ENCODE data around the gene LRIG1.

Gene LRIG1, protein sequence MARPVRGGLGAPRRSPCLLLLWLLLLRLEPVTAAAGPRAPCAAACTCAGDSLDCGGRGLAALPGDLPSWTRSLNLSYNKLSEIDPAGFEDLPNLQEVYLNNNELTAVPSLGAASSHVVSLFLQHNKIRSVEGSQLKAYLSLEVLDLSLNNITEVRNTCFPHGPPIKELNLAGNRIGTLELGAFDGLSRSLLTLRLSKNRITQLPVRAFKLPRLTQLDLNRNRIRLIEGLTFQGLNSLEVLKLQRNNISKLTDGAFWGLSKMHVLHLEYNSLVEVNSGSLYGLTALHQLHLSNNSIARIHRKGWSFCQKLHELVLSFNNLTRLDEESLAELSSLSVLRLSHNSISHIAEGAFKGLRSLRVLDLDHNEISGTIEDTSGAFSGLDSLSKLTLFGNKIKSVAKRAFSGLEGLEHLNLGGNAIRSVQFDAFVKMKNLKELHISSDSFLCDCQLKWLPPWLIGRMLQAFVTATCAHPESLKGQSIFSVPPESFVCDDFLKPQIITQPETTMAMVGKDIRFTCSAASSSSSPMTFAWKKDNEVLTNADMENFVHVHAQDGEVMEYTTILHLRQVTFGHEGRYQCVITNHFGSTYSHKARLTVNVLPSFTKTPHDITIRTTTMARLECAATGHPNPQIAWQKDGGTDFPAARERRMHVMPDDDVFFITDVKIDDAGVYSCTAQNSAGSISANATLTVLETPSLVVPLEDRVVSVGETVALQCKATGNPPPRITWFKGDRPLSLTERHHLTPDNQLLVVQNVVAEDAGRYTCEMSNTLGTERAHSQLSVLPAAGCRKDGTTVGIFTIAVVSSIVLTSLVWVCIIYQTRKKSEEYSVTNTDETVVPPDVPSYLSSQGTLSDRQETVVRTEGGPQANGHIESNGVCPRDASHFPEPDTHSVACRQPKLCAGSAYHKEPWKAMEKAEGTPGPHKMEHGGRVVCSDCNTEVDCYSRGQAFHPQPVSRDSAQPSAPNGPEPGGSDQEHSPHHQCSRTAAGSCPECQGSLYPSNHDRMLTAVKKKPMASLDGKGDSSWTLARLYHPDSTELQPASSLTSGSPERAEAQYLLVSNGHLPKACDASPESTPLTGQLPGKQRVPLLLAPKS

DNA sequence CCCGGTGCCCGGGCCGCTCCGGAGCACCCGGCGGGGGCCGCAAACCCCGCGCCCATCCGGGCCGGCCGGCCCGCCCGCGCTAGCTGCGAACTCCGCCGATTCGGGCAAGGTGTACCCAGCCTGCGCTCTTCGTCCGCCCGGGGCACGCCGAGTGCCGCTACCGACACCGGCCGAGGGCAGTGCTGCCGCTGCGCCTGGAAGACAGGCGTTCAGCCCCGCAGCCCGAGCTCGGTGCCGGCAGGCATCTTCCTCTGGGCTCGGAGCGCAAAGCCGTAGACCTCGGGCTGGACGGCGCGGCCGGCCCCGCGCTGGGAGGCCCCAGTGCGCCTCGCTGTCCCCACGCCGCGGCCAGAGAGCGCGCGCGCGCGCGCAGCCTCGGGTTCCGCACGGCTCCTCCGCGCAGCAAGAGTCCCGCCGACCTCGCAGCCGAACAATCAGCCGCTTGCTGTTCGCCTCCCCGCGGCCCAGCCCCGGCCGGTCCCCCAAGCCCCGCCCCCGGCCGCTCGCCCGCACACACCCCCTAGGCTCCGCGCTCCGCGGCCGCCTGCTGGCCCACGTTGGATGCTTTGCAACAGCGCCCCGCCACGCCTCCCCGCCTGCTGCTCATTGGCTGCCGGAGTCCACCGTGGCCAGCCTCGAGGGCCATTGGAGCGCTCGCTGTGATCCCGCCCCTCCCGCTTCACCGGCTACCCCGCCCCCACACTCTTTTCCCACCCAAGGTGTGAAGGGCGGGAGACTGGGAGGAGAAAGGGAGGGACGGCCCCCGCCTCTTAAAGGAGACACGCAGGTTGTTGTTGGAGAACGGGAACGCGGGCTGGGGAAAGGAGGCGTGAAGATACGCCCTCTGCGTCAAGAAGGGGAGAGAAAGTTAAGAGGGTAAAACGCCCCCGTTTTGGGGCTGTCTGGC is at the start of gene LRIG1:
LRIG1 (minus strand) TSS at position 447 of the 907 bp plus-strand sequence. CDS start 615 bp downstream, outside the sequence.
- DNase-seq = peak; percentile 50 to 100 (median 99)

GRCh38 chr3:66544619-66545429 is 44.0 kb upstream of the LRIG1 start:
- DNase-seq = no peak

GRCh38 chr3:66542153-66542552 is 41.3 kb upstream of the LRIG1 start:
- DNase-seq = no peak

DNA sequence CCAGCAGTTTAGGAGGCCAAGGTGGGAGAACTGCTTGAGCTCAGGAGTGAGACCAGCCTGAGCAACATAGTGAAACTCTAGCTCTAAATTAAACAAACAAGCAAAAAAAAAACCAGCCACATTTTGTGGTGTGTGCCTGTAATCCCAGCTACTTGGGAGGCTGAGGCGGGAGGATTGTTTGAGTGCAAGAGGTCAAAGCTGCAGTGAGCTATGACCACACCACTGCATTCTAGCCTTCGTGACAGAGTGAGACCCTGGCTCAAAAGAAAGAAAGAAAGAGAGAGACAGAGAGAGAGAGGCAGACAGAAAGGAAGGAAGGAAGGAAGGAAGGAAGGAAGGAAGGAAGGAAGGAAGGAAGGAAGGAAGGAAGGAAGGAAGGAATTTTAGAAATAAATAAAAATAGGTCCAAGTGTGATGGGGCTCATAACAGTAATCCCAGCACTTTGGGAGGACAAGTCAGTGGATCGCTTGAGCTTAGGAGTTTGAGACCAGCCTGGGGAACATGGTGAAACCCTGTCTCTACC is 38.7 kb upstream of the LRIG1 start:
- no peak for DNase-seq

- no peak for DNase-seq
Measured at GRCh38 chr3:66538390-66538789, 37.6 kb upstream of the LRIG1 start.

- DNase-seq = peak in 9 of 56 donors; percentile 1 to 17 (median 6)
Measured at GRCh38 chr3:66537735-66538134, 36.9 kb upstream of the LRIG1 start.

- DNase-seq = no peak
Measured at GRCh38 chr3:66536791-66537190, 36.0 kb upstream of the LRIG1 start.

DNA sequence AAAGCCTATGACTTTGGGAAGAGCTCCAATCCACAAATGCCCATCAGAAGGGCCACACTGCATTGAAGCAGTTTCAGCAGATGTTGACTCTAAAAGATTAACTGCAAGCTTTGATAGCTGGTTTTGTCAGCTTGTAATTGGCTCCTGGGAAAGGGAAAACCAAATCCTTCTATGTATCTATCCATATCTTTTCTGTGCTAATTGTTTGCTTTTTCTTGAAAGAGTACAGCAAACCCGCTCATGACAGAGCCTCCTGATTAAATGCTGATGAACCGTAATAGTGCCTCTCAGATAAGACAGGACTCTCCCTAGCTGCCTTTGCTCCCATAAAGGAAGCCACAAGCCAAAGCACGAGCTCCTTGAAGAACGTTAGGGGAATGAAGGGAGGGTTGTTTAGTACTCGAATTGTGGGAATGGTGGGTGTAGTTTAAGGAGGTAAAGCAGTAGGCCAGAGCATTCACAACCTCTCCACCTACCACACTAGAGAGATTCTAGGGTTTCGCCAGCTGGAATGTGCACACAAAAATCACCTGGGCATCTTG is 33.6 kb upstream of the LRIG1 start:
- no peak for DNase-seq

DNA sequence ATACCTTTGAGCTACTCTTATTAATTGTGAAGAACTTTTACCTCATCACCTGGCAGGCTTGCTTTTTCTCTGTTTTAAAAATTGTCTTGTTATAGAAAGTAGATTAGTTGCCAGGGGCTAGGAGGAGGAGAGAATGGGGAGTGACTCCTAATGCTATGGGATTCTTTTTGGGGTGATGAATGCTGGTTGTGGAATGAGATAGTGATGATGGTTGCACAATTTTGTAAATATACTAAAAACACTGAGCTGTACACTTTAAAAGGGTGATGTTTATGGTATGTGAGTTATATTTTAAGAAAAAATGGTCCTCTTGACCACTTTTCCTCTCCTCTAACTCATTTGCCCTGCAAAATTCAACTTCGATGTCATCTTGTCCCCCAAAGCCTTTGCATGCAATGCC is 31.8 kb upstream of the LRIG1 start:
- DNase-seq = no peak

- DNase-seq = no peak
Measured at GRCh38 chr3:66532160-66532587, 31.4 kb upstream of the LRIG1 start.

DNA sequence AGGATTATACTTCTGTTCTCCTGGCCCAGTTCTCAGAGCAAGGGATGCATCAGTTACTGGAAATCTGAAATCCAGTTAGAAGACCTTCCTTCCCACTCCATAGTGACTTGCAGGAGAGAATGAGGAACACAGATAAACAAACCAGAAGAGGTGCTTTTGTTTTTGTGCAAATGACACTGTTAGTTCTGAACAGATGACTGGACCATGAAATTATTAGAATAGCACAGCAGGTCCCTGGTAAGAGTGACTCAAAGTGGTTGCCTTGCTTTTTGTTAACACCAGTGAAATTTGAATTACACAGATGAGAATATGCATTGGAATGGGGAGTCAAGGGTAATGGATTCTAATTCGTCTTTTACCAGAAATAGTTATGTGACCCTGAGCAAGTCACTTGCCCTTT is 30.4 kb upstream of the LRIG1 start:
- DNase-seq = no peak

DNA sequence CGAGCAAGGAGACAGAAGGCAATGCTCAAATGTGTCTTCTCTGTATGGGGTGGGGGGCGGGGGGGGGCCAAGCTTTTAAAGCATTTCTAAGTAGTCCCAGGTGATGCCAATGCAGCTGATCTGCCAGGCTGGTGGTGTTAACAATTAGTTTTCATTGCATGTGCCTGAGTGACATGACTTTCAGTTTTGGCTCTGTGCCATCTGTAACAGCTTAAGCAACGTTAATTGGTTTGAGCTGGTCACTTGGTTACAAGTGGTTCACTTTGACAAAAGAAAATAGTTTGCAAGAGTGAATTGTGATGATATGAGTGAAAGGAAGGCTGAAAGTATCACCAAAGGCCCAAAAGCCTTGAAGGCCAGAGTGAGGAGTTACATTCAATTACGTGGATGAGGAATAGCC is 26.4 kb upstream of the LRIG1 start:
- no peak for DNase-seq

GRCh38 chr3:66525771-66526170 is 24.9 kb upstream of the LRIG1 start:
- no peak for DNase-seq

DNA sequence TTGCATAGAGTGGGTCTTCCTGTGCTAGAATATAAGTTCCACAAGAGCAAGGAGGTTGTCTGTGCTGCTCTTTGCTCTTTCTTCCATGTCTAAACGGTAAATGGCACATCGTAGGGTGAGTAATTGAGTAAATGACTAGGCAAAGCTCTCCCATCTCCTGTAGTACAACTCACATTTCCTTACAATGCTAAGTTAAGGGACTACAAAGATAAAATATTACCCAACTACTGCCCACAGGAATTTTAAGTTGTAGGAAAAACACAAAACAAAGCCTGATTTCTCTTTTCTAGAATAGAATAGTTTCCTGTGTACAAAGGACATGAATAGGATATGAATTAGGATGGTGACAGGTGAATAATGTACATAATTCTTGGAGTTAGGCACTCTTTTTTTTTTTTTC is 19.9 kb upstream of the LRIG1 start:
- DNase-seq = no peak

- DNase-seq = no peak
Measured at GRCh38 chr3:66518644-66519043, 17.8 kb upstream of the LRIG1 start.

DNA sequence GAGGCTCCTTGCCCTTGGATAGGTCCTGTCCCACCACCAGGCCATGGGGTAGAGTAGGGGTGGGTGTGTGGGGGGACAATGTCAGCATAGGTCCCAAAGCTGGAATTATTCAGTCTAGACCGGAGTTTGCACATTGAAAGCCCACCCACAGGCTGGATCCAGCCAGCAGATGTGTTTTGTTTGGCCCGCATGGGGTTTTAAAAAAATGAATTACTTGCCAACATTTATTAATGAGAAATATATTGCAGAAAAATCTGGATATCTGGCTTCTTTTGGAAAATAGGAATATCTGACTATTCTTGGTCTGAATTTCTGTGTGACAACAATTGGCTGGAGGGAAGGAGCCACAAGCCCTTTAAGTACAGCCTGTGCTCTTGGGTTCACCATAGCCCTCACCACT is 17.3 kb upstream of the LRIG1 start:
- no peak for DNase-seq

GRCh38 chr3:66517241-66517640 is 16.4 kb upstream of the LRIG1 start:
- no peak for DNase-seq

GRCh38 chr3:66508461-66508860 is 7.6 kb upstream of the LRIG1 start:
- no peak for DNase-seq
